NCI-H69 (cell line): ENCODE data around the gene CHN2.
"Not testable (repeated sequence)": the region's sequence is repeated elsewhere in the genome, so short reads cannot be mapped to it uniquely, and the experiment has no call there.

Experiments used
- DNase-seq: peaks from one replicate; lab custom pipeline; 2025; lab: John Stamatoyannopoulos, UW

Gene CHN2

GRCh38 chr7:29488977-29489376, 294.4 kb downstream of the CHN2 start:
- no peak for DNase-seq

- DNase-seq, result peak; percentile 61
Observed at GRCh38 chr7:29490094-29490607, 295.6 kb downstream of the CHN2 start.

- DNase-seq, result no peak
Observed at GRCh38 chr7:29494350-29494749, 299.8 kb downstream of the CHN2 start.

GRCh38 chr7:29495653-29496052, 301.1 kb downstream of the CHN2 start:
- DNase-seq, result peak; percentile 62

- DNase-seq, result peak; percentile 91
Observed at GRCh38 chr7:29496355-29497020, 301.9 kb downstream of the CHN2 start.

DNA sequence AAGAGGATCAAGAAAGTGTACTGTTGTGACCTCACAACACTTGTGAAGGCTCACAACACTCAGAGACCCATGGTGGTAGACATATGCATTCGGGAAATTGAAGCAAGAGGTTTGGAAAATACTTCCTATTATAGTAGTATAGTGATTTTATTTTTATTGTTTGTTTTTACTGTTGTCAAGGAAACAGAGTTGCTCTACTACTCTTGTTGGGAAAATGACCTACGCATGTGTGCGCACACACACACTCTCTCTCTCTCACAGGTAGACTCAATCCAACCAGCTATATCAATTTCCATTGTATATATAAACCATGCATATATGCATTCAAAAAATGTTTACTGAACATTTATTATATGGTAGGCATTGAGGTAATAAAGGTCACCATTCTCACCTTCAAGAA, 305.4 kb downstream of the CHN2 start:
- no peak for DNase-seq

GRCh38 chr7:29500719-29501118, 306.1 kb downstream of the CHN2 start:
- no peak for DNase-seq

DNA sequence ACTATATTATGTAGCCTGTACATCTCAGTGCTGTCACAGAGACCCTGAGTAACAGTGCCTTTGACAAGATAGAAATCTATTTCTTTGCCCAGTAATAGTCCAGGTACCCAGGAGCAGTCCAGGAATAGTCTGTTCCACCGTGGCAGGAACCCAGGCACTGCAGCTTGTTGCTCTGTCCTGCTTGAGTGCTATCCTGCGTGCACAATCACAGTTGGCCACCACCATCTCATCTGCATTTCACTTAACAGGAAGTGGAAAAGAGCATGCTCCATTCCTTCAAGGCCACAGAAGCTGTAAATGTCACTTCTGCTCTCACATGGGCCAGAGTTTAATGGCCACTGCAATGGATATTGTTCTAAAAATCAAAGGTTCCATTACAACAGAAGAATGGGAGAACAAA, 307.6 kb downstream of the CHN2 start:
- no peak for DNase-seq

DNA sequence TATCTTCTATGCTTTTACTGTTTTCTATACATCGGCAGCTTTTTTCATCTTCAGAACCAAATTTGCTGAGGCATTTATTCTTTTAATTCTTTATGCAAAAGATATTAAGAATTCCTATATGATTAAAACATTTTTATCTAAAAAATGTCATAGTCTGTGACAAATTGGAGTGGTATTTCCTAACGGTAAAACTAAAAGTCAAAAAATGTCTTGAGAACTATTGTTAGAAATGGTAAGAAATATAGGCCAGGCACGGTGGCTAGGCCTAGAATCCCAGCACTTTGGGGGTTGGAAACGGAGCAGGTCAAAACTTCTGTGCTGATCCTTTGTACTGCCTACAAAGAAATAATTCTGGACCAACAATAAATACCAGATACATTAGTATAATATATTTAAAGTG, 311.4 kb downstream of the CHN2 start:
- no peak for DNase-seq

GRCh38 chr7:29508608-29509007, 314.0 kb downstream of the CHN2 start:
- DNase-seq, result no peak

DNA sequence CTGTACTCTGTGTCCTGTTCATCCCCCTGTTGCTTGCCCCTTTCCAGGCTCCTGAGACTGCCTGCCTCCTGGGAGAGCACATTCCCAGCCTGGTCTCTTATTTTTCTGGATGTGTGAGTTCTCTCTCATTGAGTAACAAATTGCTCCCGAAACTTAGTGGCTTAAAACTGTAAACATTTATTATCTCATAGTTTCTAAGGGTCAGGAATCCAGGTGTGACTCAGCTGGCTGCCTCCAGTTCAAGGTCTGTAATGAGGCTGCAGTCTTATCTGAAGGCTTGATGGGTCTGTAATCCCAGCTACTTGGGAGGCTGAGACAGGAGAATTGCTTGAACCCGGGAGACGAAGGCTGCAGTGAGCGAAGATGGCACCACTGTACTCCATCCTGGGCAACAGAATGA, 315.5 kb downstream of the CHN2 start:
- DNase-seq, result no peak

- no peak for DNase-seq
Observed at GRCh38 chr7:29511337-29511736, 316.8 kb downstream of the CHN2 start.

DNA sequence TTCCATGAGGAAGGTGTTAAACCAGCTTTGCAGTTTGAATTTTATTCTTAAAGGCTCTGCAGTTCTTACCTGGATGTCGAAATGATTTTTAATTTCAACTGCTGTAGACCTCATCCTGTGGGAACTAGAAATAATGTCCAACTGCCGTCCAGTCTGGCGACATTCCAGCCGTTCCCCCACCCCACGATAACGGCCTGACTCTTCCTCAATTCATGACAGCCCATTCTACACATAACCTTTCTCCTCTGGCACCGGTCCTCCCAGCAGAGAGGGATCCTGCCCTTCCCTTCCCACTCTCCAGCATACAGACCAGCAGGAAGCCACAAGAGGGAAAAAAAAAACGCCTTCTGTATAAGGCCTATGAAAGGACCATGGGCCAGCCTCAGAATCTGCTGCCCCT, 317.3 kb downstream of the CHN2 start:
- DNase-seq, result no peak

- no peak for DNase-seq
Observed at GRCh38 chr7:29516491-29516890, 321.9 kb downstream of the CHN2 start.

GRCh38 chr7:29518616-29519015, 324.0 kb downstream of the CHN2 start:
- DNase-seq, result no peak

GRCh38 chr7:29523728-29524127, 329.2 kb downstream of the CHN2 start:
- no peak for DNase-seq

DNA sequence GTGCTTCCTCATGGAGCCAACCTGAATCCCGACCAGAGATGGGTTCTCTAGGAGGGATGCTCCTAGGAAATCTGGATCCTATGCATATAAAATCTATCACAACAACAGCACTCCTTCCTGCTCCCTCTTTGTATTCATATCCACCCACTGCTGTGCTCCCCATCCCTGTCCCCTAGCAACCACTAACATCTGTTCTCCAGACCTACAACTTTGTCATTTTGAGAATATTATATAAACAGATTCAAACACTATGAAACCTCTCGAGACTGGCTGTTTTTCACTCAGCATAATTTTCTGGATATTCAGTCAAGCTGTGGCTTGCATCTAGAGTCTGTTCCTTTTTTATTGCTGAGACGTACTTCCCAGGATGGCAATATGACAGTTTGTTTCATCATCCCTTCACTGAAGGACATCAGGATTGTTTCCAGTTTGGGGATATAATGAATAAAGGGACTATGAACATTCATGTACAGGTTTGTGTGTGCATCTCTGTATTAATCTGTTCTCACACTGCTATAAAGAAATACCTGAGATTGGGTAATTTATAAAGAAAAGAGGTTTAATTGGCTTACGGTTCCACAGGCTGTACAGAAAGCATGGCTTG, 333.0 kb downstream of the CHN2 start:
- DNase-seq, result no peak

DNA sequence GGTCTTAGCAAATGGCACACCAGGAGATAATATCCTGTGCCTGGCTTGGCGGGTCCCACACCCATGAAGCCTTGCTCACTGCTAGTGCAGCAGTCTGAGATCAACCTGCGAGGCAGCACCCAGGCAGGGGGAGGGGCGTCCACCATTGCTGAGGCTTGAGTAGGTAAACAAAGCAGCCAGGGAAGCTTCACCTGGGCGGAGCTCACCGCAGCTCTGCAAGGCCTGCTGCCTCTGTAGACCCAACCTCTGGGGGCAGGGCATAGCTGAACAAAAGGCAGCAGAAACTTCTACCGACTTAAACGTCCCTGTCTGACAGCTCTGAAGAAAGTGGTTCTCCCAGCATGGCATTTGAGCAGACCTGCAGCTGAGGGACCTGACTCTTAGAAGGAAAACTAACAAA, 334.0 kb downstream of the CHN2 start:
- DNase-seq, result not testable (repeated sequence)
